ENCODE data around the gene B4GALT5. TPM values are rescaled to one million over a fixed set of nuclear protein-coding genes. Genes with fewer than 3 reads are reported as not detected.

Gene B4GALT5
- total and polyA plus RNA-seq, 4 donors = 8.3 to 38.3 (median 22.3) TPM

- Histone ChIP-seq H3K4me1 (ENCODE audit: control insufficient read depth in 1 of 2, insufficient read depth in 2 of 2, low read length in 2 of 2) (peaks cover 2 to 6% of the 10 kb centered on the region in 2 donors), H3K27ac (ENCODE audit: low read depth in 1 of 2, low read length in 2 of 2) (no peak overlapping the region), H3K4me3 (ENCODE audit: low read length in 2 of 2) (no peak overlapping the region), H3K9me3 (ENCODE audit: control insufficient read depth, low read length) (peaks cover 2% of the 10 kb centered on the region), H3K36me3 (ENCODE audit: control insufficient read depth in 1 of 2, insufficient read depth in 2 of 2, low read length in 1 of 2) (peaks cover 4 to 9% of the 10 kb centered on the region in 2 donors), H3K27me3 (ENCODE audit: control insufficient read depth in 1 of 2, insufficient read depth in 2 of 2, low read length in 1 of 2) (no peaks in the 10 kb centered on the region)
- ATAC-seq (ENCODE audit: low FRiP score) = no peak
- intact Hi-C loops (cut with DNase I) = no loop called here
- DNase-seq = no peak
- 86 to 96% methylated on average over 8 of the region's 8 CpGs for WGBS, 2 donors
Measured at GRCh38 chr20:49653925-49654434, 59.7 kb downstream of the B4GALT5 start.

- no peaks in the 10 kb centered on the region for H3K9me3 ChIP-seq (ENCODE audit: control insufficient read depth, low read length)
- intact Hi-C loops (cut with DNase I) = no loop called here
- ATAC-seq (ENCODE audit: low FRiP score) (no peak), DNase-seq (no peak)
- H3K36me3 ChIP-seq (ENCODE audit: control insufficient read depth in 1 of 2, insufficient read depth in 2 of 2, low read length in 1 of 2) = peaks cover 4 to 7% of the 10 kb centered on the region in 2 donors
- WGBS, 2 donors = 89 to 90% methylated on average over 3 of the region's 3 CpGs
- H3K27ac ChIP-seq (ENCODE audit: low read depth in 1 of 2, low read length in 2 of 2) = no peak overlapping the region
- H3K27me3 ChIP-seq (ENCODE audit: control insufficient read depth in 1 of 2, insufficient read depth in 2 of 2, low read length in 1 of 2) = no peaks in the 10 kb centered on the region
- H3K4me1 ChIP-seq (ENCODE audit: control insufficient read depth in 1 of 2, insufficient read depth in 2 of 2, low read length in 2 of 2) = no peaks in the 10 kb centered on the region
- H3K4me3 ChIP-seq (ENCODE audit: low read length in 2 of 2) = no peak overlapping the region
Measured at GRCh38 chr20:49649672-49650071, 64.0 kb downstream of the B4GALT5 start.

- no peak for ATAC-seq (ENCODE audit: low FRiP score)
- H3K4me3 ChIP-seq (ENCODE audit: low read length in 2 of 2) = no peak overlapping the region
- H3K4me1 ChIP-seq (ENCODE audit: control insufficient read depth in 1 of 2, insufficient read depth in 2 of 2, low read length in 2 of 2) = no peaks in the 10 kb centered on the region
- H3K27me3 ChIP-seq (ENCODE audit: control insufficient read depth in 1 of 2, insufficient read depth in 2 of 2, low read length in 1 of 2) = no peaks in the 10 kb centered on the region
- H3K27ac ChIP-seq (ENCODE audit: low read depth in 1 of 2, low read length in 2 of 2) = no peak overlapping the region
- 93 to 95% methylated on average over 6 of the region's 6 CpGs for WGBS, 2 donors
- H3K9me3 ChIP-seq (ENCODE audit: control insufficient read depth, low read length) = no peaks in the 10 kb centered on the region
- DNase-seq = no peak
- peaks cover 3 to 6% of the 10 kb centered on the region in 2 donors for H3K36me3 ChIP-seq (ENCODE audit: control insufficient read depth in 1 of 2, insufficient read depth in 2 of 2, low read length in 1 of 2)
- intact Hi-C loops (cut with DNase I) = no loop called here
Measured at GRCh38 chr20:49647550-49647949, 66.1 kb downstream of the B4GALT5 start.

- intact Hi-C loops (cut with DNase I) = no loop called here
- Histone ChIP-seq H3K36me3 (ENCODE audit: control insufficient read depth in 1 of 2, insufficient read depth in 2 of 2, low read length in 1 of 2) (peaks cover 6 to 7% of the 10 kb centered on the region in 2 donors), H3K4me1 (ENCODE audit: control insufficient read depth in 1 of 2, insufficient read depth in 2 of 2, low read length in 2 of 2) (no peaks in the 10 kb centered on the region), H3K9me3 (ENCODE audit: control insufficient read depth, low read length) (no peaks in the 10 kb centered on the region), H3K4me3 (ENCODE audit: low read length in 2 of 2) (no peak overlapping the region), H3K27me3 (ENCODE audit: control insufficient read depth in 1 of 2, insufficient read depth in 2 of 2, low read length in 1 of 2) (no peaks in the 10 kb centered on the region), H3K27ac (ENCODE audit: low read depth in 1 of 2, low read length in 2 of 2) (no peak overlapping the region)
- ATAC-seq (ENCODE audit: low FRiP score) (no peak), DNase-seq (no peak)
- WGBS, 2 donors = 88 to 93% methylated on average over 2 of the region's 2 CpGs
Measured at GRCh38 chr20:49646528-49646927, 67.2 kb downstream of the B4GALT5 start.

- Histone ChIP-seq H3K36me3 (ENCODE audit: control insufficient read depth in 1 of 2, insufficient read depth in 2 of 2, low read length in 1 of 2) (peaks cover 6 to 9% of the 10 kb centered on the region in 2 donors), H3K4me3 (ENCODE audit: low read length in 2 of 2) (no peak overlapping the region), H3K9me3 (ENCODE audit: control insufficient read depth, low read length) (no peaks in the 10 kb centered on the region), H3K4me1 (ENCODE audit: control insufficient read depth in 1 of 2, insufficient read depth in 2 of 2, low read length in 2 of 2) (no peaks in the 10 kb centered on the region), H3K27me3 (ENCODE audit: control insufficient read depth in 1 of 2, insufficient read depth in 2 of 2, low read length in 1 of 2) (no peaks in the 10 kb centered on the region), H3K27ac (ENCODE audit: low read depth in 1 of 2, low read length in 2 of 2) (no peak overlapping the region)
- WGBS, 2 donors = 88% methylated on average over 3 of the region's 3 CpGs
- ATAC-seq (ENCODE audit: low FRiP score) (no peak), DNase-seq (no peak)
- intact Hi-C loops (cut with DNase I) = no loop called here
Measured at GRCh38 chr20:49646126-49646525, 67.6 kb downstream of the B4GALT5 start.

GRCh38 chr20:49644980-49645565 is 68.6 kb downstream of the B4GALT5 start:
- ATAC-seq (ENCODE audit: low FRiP score) (no peak), DNase-seq (no peak)
- Histone ChIP-seq H3K4me3 (ENCODE audit: low read length in 2 of 2) (no peak overlapping the region), H3K36me3 (ENCODE audit: control insufficient read depth in 1 of 2, insufficient read depth in 2 of 2, low read length in 1 of 2) (peaks cover 6 to 12% of the 10 kb centered on the region in 2 donors), H3K27ac (ENCODE audit: low read depth in 1 of 2, low read length in 2 of 2) (no peak overlapping the region), H3K4me1 (ENCODE audit: control insufficient read depth in 1 of 2, insufficient read depth in 2 of 2, low read length in 2 of 2) (no peaks in the 10 kb centered on the region), H3K9me3 (ENCODE audit: control insufficient read depth, low read length) (no peaks in the 10 kb centered on the region), H3K27me3 (ENCODE audit: control insufficient read depth in 1 of 2, insufficient read depth in 2 of 2, low read length in 1 of 2) (no peaks in the 10 kb centered on the region)
- WGBS, 2 donors = 89 to 91% methylated on average over 5 of the region's 5 CpGs
- intact Hi-C loops (cut with DNase I) = no loop called here

- Histone ChIP-seq H3K27me3 (ENCODE audit: control insufficient read depth in 1 of 2, insufficient read depth in 2 of 2, low read length in 1 of 2) (no peaks in the 10 kb centered on the region), H3K36me3 (ENCODE audit: control insufficient read depth in 1 of 2, insufficient read depth in 2 of 2, low read length in 1 of 2) (peaks cover 6 to 12% of the 10 kb centered on the region in 2 donors), H3K4me1 (ENCODE audit: control insufficient read depth in 1 of 2, insufficient read depth in 2 of 2, low read length in 2 of 2) (no peaks in the 10 kb centered on the region), H3K9me3 (ENCODE audit: control insufficient read depth, low read length) (no peaks in the 10 kb centered on the region), H3K4me3 (ENCODE audit: low read length in 2 of 2) (no peak overlapping the region), H3K27ac (ENCODE audit: low read depth in 1 of 2, low read length in 2 of 2) (no peak overlapping the region)
- ATAC-seq (ENCODE audit: low FRiP score) (no peak), DNase-seq (no peak)
- intact Hi-C loops (cut with DNase I) = no loop called here
- 92 to 94% methylated on average over 4 of the region's 4 CpGs for WGBS, 2 donors
Measured at GRCh38 chr20:49642816-49643215, 70.9 kb downstream of the B4GALT5 start.

GRCh38 chr20:49641683-49642656 is 71.7 kb downstream of the B4GALT5 start:
- 83 to 84% methylated on average over 10 of the region's 10 CpGs for WGBS, 2 donors
- Histone ChIP-seq H3K9me3 (ENCODE audit: control insufficient read depth, low read length) (no peaks in the 10 kb centered on the region), H3K4me3 (ENCODE audit: low read length in 2 of 2) (no peak overlapping the region), H3K36me3 (ENCODE audit: control insufficient read depth in 1 of 2, insufficient read depth in 2 of 2, low read length in 1 of 2) (peaks cover 6 to 12% of the 10 kb centered on the region in 2 donors), H3K27ac (ENCODE audit: low read depth in 1 of 2, low read length in 2 of 2) (no peak overlapping the region), H3K4me1 (ENCODE audit: control insufficient read depth in 1 of 2, insufficient read depth in 2 of 2, low read length in 2 of 2) (no peaks in the 10 kb centered on the region), H3K27me3 (ENCODE audit: control insufficient read depth in 1 of 2, insufficient read depth in 2 of 2, low read length in 1 of 2) (no peaks in the 10 kb centered on the region)
- ATAC-seq (ENCODE audit: low FRiP score) (no peak), DNase-seq (no peak)
- intact Hi-C loops (cut with DNase I) = no loop called here
